ENCODE data around the gene PVR. TPM values are rescaled to one million over a fixed set of nuclear protein-coding genes. Genes with fewer than 3 reads are reported as not detected.
A peak's percentile ranks its signal among the peaks of the same experiment; 100 is the strongest.

PVR gene
- 1 to 10 TPM; 4.6 to 5.2 TPM for total RNA-seq

GRCh38 chr19:44643605-44644401 lies at the start of gene PVR:
Gene PVR (plus strand): TSS chr19:44643910. CDS start chr19:44644097, 187 bp downstream.
- Mint-ChIP-seq H3K9me3 (ENCODE audit: insufficient read depth) (no peaks in the 10 kb centered on the region), H3K27me3 (ENCODE audit: low read depth) (peaks cover 10% of the 10 kb centered on the region), H3K4me3 (peak within 1 kb of the TSS; percentile 82), H3K27ac (no peak within 1 kb of the TSS), H3K36me3 (ENCODE audit: low read depth) (no peaks in the 10 kb centered on the region), H3K4me1 (ENCODE audit: low read depth) (peaks cover 1% of the 10 kb centered on the region)
- ATAC-seq (peak; percentile 80), DNase-seq (peak; percentile 50)
- CTCF ChIA-PET, result interaction anchor here (0.6 to 2.3 kb wide), 8 partner anchors 11 to 141 kb away, joined by 3 to 6 read pairs (median 3); no protein-coding TSS in a partner anchor
- POLR2A ChIA-PET, result interaction anchor here (0.9 kb wide), 1 partner anchor 311 kb away, joined by 3 read pairs; the partner anchor contains the start of gene CLPTM1

- Mint-ChIP-seq H3K9me3 (ENCODE audit: insufficient read depth) (peaks cover 4% of the 10 kb centered on the region), H3K4me3 (no peak overlapping the region), H3K27me3 (ENCODE audit: low read depth) (peaks cover 2% of the 10 kb centered on the region), H3K27ac (no peak overlapping the region), H3K36me3 (ENCODE audit: low read depth) (no peaks in the 10 kb centered on the region), H3K4me1 (ENCODE audit: low read depth) (no peaks in the 10 kb centered on the region)
- POLR2A ChIA-PET, result no interaction called here
- ATAC-seq (no peak), DNase-seq (no peak)
- CTCF ChIA-PET, result no interaction called here
Observed at GRCh38 chr19:44596428-44597130, 47.1 kb upstream of the PVR start.

- Mint-ChIP-seq H3K36me3 (ENCODE audit: low read depth) (no peaks in the 10 kb centered on the region), H3K4me3 (no peak overlapping the region), H3K27ac (no peak overlapping the region), H3K9me3 (ENCODE audit: insufficient read depth) (peaks cover 4% of the 10 kb centered on the region), H3K4me1 (ENCODE audit: low read depth) (no peaks in the 10 kb centered on the region), H3K27me3 (ENCODE audit: low read depth) (peaks cover 2% of the 10 kb centered on the region)
- CTCF ChIA-PET, result no interaction called here
- no peak for DNase-seq
- POLR2A ChIA-PET, result no interaction called here
- no peak for ATAC-seq
Observed at GRCh38 chr19:44597131-44597491, 46.6 kb upstream of the PVR start.

GRCh38 chr19:44598355-44598754 lies 45.4 kb upstream of the PVR start:
- no peak overlapping the region for H3K4me3 Mint-ChIP-seq
- DNase-seq, result no peak
- H3K27me3 Mint-ChIP-seq (ENCODE audit: low read depth), result peaks cover 2% of the 10 kb centered on the region
- no peak for ATAC-seq
- H3K9me3 Mint-ChIP-seq (ENCODE audit: insufficient read depth), result peaks cover 4% of the 10 kb centered on the region
- POLR2A ChIA-PET, result no interaction called here
- CTCF ChIA-PET, result no interaction called here
- no peaks in the 10 kb centered on the region for H3K36me3 Mint-ChIP-seq (ENCODE audit: low read depth)
- no peak overlapping the region for H3K27ac Mint-ChIP-seq
- no peaks in the 10 kb centered on the region for H3K4me1 Mint-ChIP-seq (ENCODE audit: low read depth)

- no peak for DNase-seq
- ChIA-PET CTCF (no interaction called here), POLR2A (no interaction called here)
- Mint-ChIP-seq H3K4me3 (no peak overlapping the region), H3K36me3 (ENCODE audit: low read depth) (no peaks in the 10 kb centered on the region), H3K4me1 (ENCODE audit: low read depth) (no peaks in the 10 kb centered on the region), H3K27ac (no peak overlapping the region), H3K27me3 (ENCODE audit: low read depth) (peaks cover 2% of the 10 kb centered on the region), H3K9me3 (ENCODE audit: insufficient read depth) (peaks cover 4% of the 10 kb centered on the region)
- ATAC-seq, result no peak
Observed at GRCh38 chr19:44598880-44599279, 44.8 kb upstream of the PVR start.

- Mint-ChIP-seq H3K27ac (no peak overlapping the region), H3K4me1 (ENCODE audit: low read depth) (no peaks in the 10 kb centered on the region), H3K9me3 (ENCODE audit: insufficient read depth) (peaks cover 4% of the 10 kb centered on the region), H3K4me3 (no peak overlapping the region), H3K36me3 (ENCODE audit: low read depth) (no peaks in the 10 kb centered on the region), H3K27me3 (ENCODE audit: low read depth) (peaks cover 2% of the 10 kb centered on the region)
- ChIA-PET CTCF (no interaction called here), POLR2A (no interaction called here)
- ATAC-seq, result no peak
- DNase-seq, result no peak
Observed at GRCh38 chr19:44600466-44600865, 43.2 kb upstream of the PVR start.

GRCh38 chr19:44602081-44602480 lies 41.6 kb upstream of the PVR start:
- H3K4me1 Mint-ChIP-seq (ENCODE audit: low read depth), result peaks cover 3% of the 10 kb centered on the region
- DNase-seq, result no peak

GRCh38 chr19:44603201-44603945 lies 40.3 kb upstream of the PVR start:
- Mint-ChIP-seq H3K4me3 (no peak overlapping the region), H3K9me3 (ENCODE audit: insufficient read depth) (peaks cover 8% of the 10 kb centered on the region), H3K27me3 (ENCODE audit: low read depth) (no peaks in the 10 kb centered on the region), H3K4me1 (ENCODE audit: low read depth) (peaks cover 13% of the 10 kb centered on the region), H3K36me3 (ENCODE audit: low read depth) (no peaks in the 10 kb centered on the region), H3K27ac (no peak overlapping the region)
- ChIA-PET POLR2A (no interaction called here), CTCF (interaction anchor here (1.1 to 1.7 kb wide), 2 partner anchors 32 to 33 kb away, joined by 3 to 5 read pairs; no protein-coding TSS in a partner anchor)
- ATAC-seq (no peak), DNase-seq (no peak)

More at GRCh38 chr19:44602081-44602480, 41.6 kb upstream of the PVR start:
- no peak for ATAC-seq
- H3K27ac Mint-ChIP-seq, result no peak overlapping the region
- CTCF ChIA-PET, result interaction anchor here (1.3 to 1.7 kb wide), 2 partner anchors 31 to 55 kb away, joined by 3 to 5 read pairs; no protein-coding TSS in a partner anchor
- no peaks in the 10 kb centered on the region for H3K36me3 Mint-ChIP-seq (ENCODE audit: low read depth)
- H3K4me3 Mint-ChIP-seq, result no peak overlapping the region
- peaks cover 7% of the 10 kb centered on the region for H3K9me3 Mint-ChIP-seq (ENCODE audit: insufficient read depth)
- POLR2A ChIA-PET, result interaction anchor here (0.7 kb wide), 1 partner anchor 53 kb away, joined by 3 read pairs; no protein-coding TSS in a partner anchor
- peaks cover 2% of the 10 kb centered on the region for H3K27me3 Mint-ChIP-seq (ENCODE audit: low read depth)

GRCh38 chr19:44604241-44604640 lies 39.5 kb upstream of the PVR start:
- ATAC-seq (no peak), DNase-seq (no peak)
- Mint-ChIP-seq H3K4me3 (no peak overlapping the region), H3K4me1 (ENCODE audit: low read depth) (peaks cover 13% of the 10 kb centered on the region), H3K27me3 (ENCODE audit: low read depth) (no peaks in the 10 kb centered on the region), H3K27ac (no peak overlapping the region), H3K9me3 (ENCODE audit: insufficient read depth) (peaks cover 8% of the 10 kb centered on the region), H3K36me3 (ENCODE audit: low read depth) (no peaks in the 10 kb centered on the region)
- POLR2A ChIA-PET, result no interaction called here
- CTCF ChIA-PET, result interaction anchor here (0.6 to 1.1 kb wide), 3 partner anchors 15 to 176 kb away, joined by 3 read pairs; no protein-coding TSS in a partner anchor

GRCh38 chr19:44605547-44605946 lies 38.2 kb upstream of the PVR start:
- POLR2A ChIA-PET, result no interaction called here
- no peaks in the 10 kb centered on the region for H3K36me3 Mint-ChIP-seq (ENCODE audit: low read depth)
- peaks cover 8% of the 10 kb centered on the region for H3K9me3 Mint-ChIP-seq (ENCODE audit: insufficient read depth)
- peaks cover 13% of the 10 kb centered on the region for H3K4me1 Mint-ChIP-seq (ENCODE audit: low read depth)
- H3K4me3 Mint-ChIP-seq, result no peak overlapping the region
- H3K27ac Mint-ChIP-seq, result no peak overlapping the region
- DNase-seq, result no peak
- CTCF ChIA-PET, result no interaction called here
- no peaks in the 10 kb centered on the region for H3K27me3 Mint-ChIP-seq (ENCODE audit: low read depth)
- ATAC-seq, result no peak

- ATAC-seq (no peak), DNase-seq (peak; percentile 22)
- H3K27ac Mint-ChIP-seq, result peak overlapping the region; percentile 1
- no peaks in the 10 kb centered on the region for H3K27me3 Mint-ChIP-seq (ENCODE audit: low read depth)
- H3K4me3 Mint-ChIP-seq, result no peak overlapping the region
- H3K9me3 Mint-ChIP-seq (ENCODE audit: insufficient read depth), result peaks cover 8% of the 10 kb centered on the region
- ChIA-PET CTCF (interaction anchor here (0.8 kb wide), 1 partner anchor 15 kb away, joined by 3 read pairs; no protein-coding TSS in a partner anchor), POLR2A (no interaction called here)
- no peaks in the 10 kb centered on the region for H3K36me3 Mint-ChIP-seq (ENCODE audit: low read depth)
- peaks cover 13% of the 10 kb centered on the region for H3K4me1 Mint-ChIP-seq (ENCODE audit: low read depth)
Observed at GRCh38 chr19:44607049-44607448, 36.7 kb upstream of the PVR start.
